AG04449 (cell line): ENCODE results near the gene TPSD1.

Experiments used
- CTCF ChIA-PET: fragments of 350-600 bp; formaldehyde crosslinking; extraction: SDS; loops from one replicate; lab custom pipeline; 2021; ENCODE audit warnings: antibody characterized with exemption; lab: Yijun Ruan, JAX
- POLR2A ChIA-PET: fragments of 400-600, 350-600 bp; formaldehyde crosslinking; extraction: SDS; loops from one replicate; lab custom pipeline; 2020; ENCODE audit warnings: antibody characterized with exemption, inconsistent platforms; lab: Yijun Ruan, JAX
- DNase-seq: peaks from one replicate; pipeline ENCODE4 v3.0.0-alpha.2; 2010; ENCODE audit warnings: low read depth, low spot score
- H3K4me3 ChIP-seq: 2 replicates; pipeline ENCODE4 v1.5.1; 2011; ENCODE audit warnings: low read depth, mild to moderate bottlenecking, control low read depth, low read length
- CTCF ChIP-seq: IDR thresholded peaks from one replicate; pipeline ENCODE4 v1.5.1; 2011; ENCODE audit warnings: mild to moderate bottlenecking, moderate library complexity, low read length, control low read depth, inconsistent platforms; ENCODE audit not compliant: insufficient read depth; ENCODE audit errors: missing control alignments

Gene TPSD1

DNA sequence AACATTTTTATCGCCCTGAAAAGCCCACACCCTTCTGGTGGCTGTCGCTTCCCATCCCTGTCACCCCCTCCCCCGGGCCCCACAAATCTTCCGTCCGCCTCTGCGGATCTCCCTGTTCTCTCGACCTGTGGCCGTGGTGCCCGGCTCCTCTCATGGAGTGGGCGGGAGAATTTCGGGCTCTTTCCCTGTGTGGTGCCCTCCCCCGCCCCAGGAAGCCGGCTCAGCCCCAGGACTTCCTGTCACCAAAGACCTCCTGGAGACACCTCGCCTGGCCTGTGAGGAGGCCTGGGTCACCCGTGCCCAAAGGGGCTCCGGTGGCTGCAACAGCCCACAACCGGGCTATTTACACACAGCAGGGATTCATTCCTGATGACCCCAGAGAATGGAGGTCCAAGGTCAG is 27.4 kb downstream of the TPSD1 start:
- CTCF ChIA-PET: interaction anchor here (2.2 kb wide), 1 partner anchor 16 kb away, joined by 7 read pairs; no protein-coding TSS in a partner anchor
- DNase-seq: no peak
- TF ChIP-seq CTCF: no peak
- POLR2A ChIA-PET: no interaction called here
- no peak overlapping the region for H3K4me3 ChIP-seq

DNA sequence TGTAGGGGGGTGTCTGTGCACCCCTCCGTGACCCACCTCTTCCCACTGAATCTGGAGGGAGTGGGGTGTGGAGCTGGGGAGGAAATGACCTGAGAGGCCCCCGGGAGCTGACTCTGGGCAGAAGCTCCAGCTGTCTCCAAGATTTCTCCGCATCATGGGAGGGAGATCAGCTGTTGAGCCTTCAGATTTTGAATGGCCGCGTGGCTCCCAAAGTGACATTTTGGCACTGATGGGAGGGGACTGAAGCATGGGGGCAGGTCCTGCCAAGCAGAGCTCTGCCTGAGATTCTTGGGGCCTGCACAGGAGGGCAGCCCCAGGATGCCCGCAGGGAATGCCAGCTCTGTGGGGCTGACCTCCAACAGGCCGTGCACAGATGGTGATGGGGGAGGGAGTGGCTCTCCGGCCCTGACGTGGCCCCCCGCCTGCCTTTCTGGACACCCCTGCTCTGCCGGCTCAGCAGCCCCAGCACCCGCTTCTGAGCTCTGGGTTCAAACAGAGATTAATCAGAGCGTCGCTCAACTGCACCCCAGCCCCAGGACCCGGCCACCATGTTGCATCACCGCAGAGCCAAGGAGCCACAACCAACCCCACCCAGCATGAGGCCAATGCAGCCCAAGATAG is 28.2 kb downstream of the TPSD1 start:
- no peak for TF ChIP-seq CTCF
- ChIA-PET CTCF (interaction anchor here (2.2 kb wide), 1 partner anchor 15 kb away, joined by 7 read pairs; no protein-coding TSS in a partner anchor), POLR2A (no interaction called here)
- no peak overlapping the region for H3K4me3 ChIP-seq
- no peak for DNase-seq

DNA sequence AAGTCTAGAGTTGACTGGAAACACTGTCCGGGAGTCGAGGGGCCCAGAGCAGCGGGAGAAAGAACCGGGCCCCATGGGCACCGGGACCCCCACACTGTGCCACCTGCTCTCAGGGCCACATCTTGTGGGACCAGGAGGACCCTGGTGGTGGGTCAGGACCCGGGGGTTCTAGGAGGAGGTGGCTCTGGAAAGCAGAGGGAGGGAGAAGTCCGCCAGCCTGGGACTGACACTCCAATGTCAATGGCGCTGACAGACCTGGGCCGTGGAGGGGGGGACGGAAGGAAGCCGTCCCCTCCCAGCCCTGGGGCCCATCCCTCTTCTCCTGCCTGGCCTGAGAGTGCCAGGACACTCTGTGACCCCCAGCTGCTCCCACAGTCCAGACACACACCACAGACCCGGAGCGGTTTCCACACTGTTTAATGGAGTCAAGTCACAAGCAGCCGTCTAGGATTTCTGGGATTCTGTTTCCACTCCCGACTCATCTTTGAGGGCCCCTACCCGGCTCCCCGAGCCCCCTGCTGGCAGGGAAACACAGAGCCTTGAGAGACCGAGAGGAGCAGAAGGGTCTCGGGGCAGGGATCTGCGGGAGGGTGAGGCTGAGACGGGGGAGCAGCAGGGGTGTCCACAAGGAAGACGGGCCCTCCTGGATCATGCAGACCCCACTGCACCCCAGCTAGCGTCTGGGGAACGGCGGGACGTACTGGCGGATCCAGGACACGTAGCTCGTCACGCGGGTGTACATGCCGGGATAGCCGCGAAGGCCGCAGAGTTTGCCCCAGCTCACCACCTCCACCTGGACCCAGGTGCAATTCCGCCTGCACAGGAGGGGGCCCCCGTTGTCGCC is 30.0 kb downstream of the TPSD1 start:
- H3K4me3 ChIP-seq: no peak overlapping the region
- ChIA-PET POLR2A (no interaction called here), CTCF (no interaction called here)
- no peak for TF ChIP-seq CTCF
- no peak for DNase-seq

- ChIA-PET POLR2A (no interaction called here), CTCF (no interaction called here)
- DNase-seq: no peak
Observed at GRCh38 chr16:1286513-1287094, 30.7 kb downstream of the TPSD1 start.

DNA sequence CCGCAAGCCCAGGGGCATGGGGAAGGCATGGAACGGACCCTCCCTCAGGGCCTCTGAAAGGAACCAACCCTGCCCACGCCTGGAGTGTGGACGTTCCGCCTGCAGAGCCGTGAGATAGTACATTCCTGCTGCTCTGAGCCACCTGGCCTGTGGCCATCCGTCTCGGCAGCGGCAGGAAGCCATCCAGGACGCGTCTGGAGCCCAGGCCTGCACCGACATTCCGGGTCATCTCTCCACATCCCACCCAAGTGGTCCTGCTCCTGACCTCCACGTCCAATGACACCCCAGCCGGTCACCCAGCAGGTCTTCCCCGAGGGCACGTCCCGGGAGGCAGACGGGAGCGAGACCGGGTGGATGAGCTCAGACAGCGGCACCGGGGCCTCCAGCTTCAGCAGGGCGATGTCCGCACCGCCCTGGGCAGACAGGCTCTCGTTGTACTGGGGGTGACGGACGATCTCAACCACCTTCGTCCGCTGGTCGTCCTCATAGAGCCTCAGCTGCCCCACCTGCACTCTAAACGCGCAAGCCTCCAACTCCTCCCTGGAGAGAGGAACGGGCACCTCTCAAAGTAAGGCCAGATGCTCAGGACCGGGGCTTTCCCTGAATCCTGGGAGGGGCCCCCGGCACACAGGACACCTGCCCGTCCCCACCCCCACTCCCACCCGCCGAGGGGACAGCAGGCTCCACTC is 32.3 kb downstream of the TPSD1 start:
- TF ChIP-seq CTCF: no peak
- H3K4me3 ChIP-seq: no peak overlapping the region
- POLR2A ChIA-PET: no interaction called here
- CTCF ChIA-PET: no interaction called here
- no peak for DNase-seq

More at GRCh38 chr16:1286513-1287094, 30.7 kb downstream of the TPSD1 start:
- H3K4me3 ChIP-seq: no peak overlapping the region
- TF ChIP-seq CTCF: no peak
